ENCODE data around the gene METAP1D.

METAP1D gene

DNA sequence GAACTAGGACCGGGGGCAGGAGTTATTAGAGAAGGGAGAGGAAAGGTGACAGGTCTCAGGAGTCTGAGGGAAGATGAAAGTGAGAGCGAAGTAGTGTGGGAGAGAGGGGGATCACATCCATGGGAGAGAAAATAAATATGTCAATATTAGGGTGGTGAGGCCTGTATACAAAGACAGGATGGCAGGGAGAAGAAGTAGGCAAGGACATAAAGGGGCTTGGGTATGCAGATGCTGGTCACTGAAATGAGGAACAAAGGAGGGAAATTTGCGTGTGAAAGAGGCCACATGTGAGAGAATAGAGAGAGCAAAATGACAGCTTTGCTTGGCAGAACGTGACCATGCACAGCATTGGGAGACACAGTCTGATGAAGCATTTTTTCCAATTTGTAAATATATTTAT is 13.6 kb downstream of the METAP1D start:
- no peaks in the 10 kb centered on the region for H3K27me3 ChIP-seq (ENCODE audit: low read length)
- no peak overlapping the region for H3K27ac ChIP-seq (ENCODE audit: low read depth, low read length)
- no peaks in the 10 kb centered on the region for H3F3A ChIP-seq (ENCODE audit: insufficient read depth)
- no peak overlapping the region for H3K9ac ChIP-seq (ENCODE audit: low read length)
- no peaks in the 10 kb centered on the region for H3K9me2 ChIP-seq (replicated peaks; ENCODE audit: insufficient read depth, low read length)
- no peaks in the 10 kb centered on the region for H4K20me1 ChIP-seq (ENCODE audit: low read depth, low read length)
- TF ChIP-seq, protein P1, sequence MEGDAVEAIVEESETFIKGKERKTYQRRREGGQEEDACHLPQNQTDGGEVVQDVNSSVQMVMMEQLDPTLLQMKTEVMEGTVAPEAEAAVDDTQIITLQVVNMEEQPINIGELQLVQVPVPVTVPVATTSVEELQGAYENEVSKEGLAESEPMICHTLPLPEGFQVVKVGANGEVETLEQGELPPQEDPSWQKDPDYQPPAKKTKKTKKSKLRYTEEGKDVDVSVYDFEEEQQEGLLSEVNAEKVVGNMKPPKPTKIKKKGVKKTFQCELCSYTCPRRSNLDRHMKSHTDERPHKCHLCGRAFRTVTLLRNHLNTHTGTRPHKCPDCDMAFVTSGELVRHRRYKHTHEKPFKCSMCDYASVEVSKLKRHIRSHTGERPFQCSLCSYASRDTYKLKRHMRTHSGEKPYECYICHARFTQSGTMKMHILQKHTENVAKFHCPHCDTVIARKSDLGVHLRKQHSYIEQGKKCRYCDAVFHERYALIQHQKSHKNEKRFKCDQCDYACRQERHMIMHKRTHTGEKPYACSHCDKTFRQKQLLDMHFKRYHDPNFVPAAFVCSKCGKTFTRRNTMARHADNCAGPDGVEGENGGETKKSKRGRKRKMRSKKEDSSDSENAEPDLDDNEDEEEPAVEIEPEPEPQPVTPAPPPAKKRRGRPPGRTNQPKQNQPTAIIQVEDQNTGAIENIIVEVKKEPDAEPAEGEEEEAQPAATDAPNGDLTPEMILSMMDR (IDR thresholded peaks at IDR 0.05; ENCODE audit: insufficient read depth, low read length, poor library complexity, severe bottlenecking), result no peak
- no peak for TF ChIP-seq EZH2phosphoT487 (conservative IDR thresholded peaks at IDR 0.05; ENCODE audit: low read length)
- H3K79me2 ChIP-seq (ENCODE audit: insufficient read depth, low read length), result no peaks in the 10 kb centered on the region
- H3K4me3 ChIP-seq (ENCODE audit: insufficient read depth, low read length, poor library complexity, severe bottlenecking), result no peak overlapping the region
- H3K36me3 ChIP-seq (ENCODE audit: low read length), result no peaks in the 10 kb centered on the region
- no peak overlapping the region for H3K4me2 ChIP-seq (ENCODE audit: low read depth, low read length, poor library complexity, severe bottlenecking)
- no peak overlapping the region for H2AFZ ChIP-seq (ENCODE audit: low read depth, low read length, severe bottlenecking)
- no peaks in the 10 kb centered on the region for H3K9me3 ChIP-seq (ENCODE audit: insufficient read depth, low read length)

DNA sequence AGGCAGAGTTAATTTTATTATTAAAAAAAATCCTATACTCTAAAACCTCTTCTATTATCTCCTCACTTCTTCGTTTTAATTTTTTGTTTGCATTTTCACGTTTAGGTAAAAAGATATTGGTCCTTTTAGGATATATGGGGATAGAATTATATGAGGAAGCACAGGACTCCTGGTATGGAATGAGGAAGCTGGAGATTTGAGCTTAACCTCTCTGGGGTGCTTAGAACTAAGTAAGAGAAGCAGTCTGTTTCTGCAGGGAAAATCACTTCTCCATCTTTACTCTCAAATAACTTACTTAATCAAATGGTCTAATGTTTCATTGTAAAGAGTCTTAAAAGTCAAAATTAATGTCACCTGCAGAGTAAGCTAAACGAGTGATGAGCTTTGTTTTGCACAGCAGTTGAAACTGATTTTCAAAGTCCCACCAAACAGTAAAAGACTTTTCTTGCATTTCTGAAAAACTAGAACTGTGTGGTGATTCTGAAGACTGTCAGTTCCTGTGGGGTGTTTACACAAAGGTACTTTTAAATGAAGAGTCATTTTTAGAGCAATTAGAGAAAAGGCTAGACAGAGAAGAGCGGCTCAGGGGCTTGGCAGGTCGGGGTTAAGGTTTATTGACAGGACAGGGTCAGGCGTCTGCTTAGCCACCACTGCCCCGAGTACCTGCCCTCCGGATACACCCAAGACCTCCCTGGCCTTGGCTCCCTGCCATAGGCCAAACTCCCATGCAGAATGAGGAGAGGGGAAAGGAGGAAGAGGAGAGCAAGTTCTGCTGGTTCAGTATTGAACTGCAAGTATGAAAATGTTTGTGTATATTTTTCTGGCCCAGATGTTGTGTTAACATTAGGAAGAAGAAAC is 21.6 kb downstream of the METAP1D start:
- Histone ChIP-seq H3K27me3 (ENCODE audit: low read length) (no peaks in the 10 kb centered on the region), H3K4me2 (ENCODE audit: low read depth, low read length, poor library complexity, severe bottlenecking) (no peak overlapping the region), H3K9ac (ENCODE audit: low read length) (no peak overlapping the region), H3K79me2 (ENCODE audit: insufficient read depth, low read length) (no peaks in the 10 kb centered on the region), H3F3A (ENCODE audit: insufficient read depth) (no peaks in the 10 kb centered on the region), H3K4me3 (ENCODE audit: insufficient read depth, low read length, poor library complexity, severe bottlenecking) (no peak overlapping the region), H3K9me3 (ENCODE audit: insufficient read depth, low read length) (no peaks in the 10 kb centered on the region), H3K9me2 (replicated peaks; ENCODE audit: insufficient read depth, low read length) (no peaks in the 10 kb centered on the region), H2AFZ (ENCODE audit: low read depth, low read length, severe bottlenecking) (no peak overlapping the region), H4K20me1 (ENCODE audit: low read depth, low read length) (no peaks in the 10 kb centered on the region), H3K36me3 (ENCODE audit: low read length) (no peaks in the 10 kb centered on the region), H3K27ac (ENCODE audit: low read depth, low read length) (no peak overlapping the region)
- no peak for TF ChIP-seq EZH2phosphoT487 (conservative IDR thresholded peaks at IDR 0.05; ENCODE audit: low read length)

DNA sequence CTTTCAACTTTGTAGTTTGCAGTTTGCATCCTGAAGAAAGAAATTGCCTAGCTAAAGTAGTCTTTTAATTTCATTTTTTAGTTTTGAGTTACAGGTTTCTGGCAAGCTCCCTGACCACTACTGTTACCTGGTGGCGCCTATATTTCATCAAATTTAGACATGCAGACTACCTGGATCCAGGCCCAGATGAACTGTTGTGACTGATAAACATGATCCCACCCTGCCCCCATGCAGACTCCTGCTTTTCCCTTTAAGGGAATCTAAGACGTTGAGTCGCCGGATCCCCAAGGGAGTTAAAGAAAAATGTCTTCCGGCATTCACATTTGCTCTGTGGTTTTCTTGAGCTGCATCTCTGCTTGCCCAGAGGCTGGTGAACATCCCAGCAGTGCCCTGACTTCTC is 22.2 kb downstream of the METAP1D start:
- Histone ChIP-seq H3K4me2 (ENCODE audit: low read depth, low read length, poor library complexity, severe bottlenecking) (no peak overlapping the region), H3K79me2 (ENCODE audit: insufficient read depth, low read length) (no peaks in the 10 kb centered on the region), H3K27ac (ENCODE audit: low read depth, low read length) (no peak overlapping the region), H3K4me3 (ENCODE audit: insufficient read depth, low read length, poor library complexity, severe bottlenecking) (no peak overlapping the region), H3K36me3 (ENCODE audit: low read length) (no peaks in the 10 kb centered on the region), H3K9me3 (ENCODE audit: insufficient read depth, low read length) (no peaks in the 10 kb centered on the region), H3K9me2 (replicated peaks; ENCODE audit: insufficient read depth, low read length) (no peaks in the 10 kb centered on the region), H3K9ac (ENCODE audit: low read length) (no peak overlapping the region), H2AFZ (ENCODE audit: low read depth, low read length, severe bottlenecking) (no peak overlapping the region), H3F3A (ENCODE audit: insufficient read depth) (no peaks in the 10 kb centered on the region), H3K27me3 (ENCODE audit: low read length) (no peaks in the 10 kb centered on the region), H4K20me1 (ENCODE audit: low read depth, low read length) (no peaks in the 10 kb centered on the region)
- TF ChIP-seq, protein P1 (IDR thresholded peaks at IDR 0.05; ENCODE audit: insufficient read depth, low read length, poor library complexity, severe bottlenecking), result no peak
- no peak for TF ChIP-seq EZH2phosphoT487 (conservative IDR thresholded peaks at IDR 0.05; ENCODE audit: low read length)

DNA sequence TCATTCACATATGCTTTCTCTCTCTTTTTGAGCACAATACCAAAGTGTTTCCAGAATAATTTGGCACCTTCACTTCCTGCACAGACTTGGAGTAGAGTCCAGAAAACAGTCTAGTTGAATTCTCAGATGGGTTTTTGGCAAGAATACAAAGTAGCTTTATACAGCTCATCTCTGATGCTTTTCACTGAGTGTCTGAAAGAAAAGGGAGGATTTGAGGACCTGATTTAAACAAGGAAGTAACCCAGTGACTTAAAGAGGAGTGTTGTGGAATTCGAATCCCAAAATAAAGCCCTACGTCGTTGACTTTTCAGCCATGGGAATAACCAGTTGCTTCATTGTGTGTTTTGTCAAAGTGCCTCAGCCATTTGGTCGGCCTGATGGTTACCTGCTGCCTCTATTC is 31.8 kb downstream of the METAP1D start:
- H3K4me2 ChIP-seq (ENCODE audit: low read depth, low read length, poor library complexity, severe bottlenecking), result no peak overlapping the region
- H2AFZ ChIP-seq (ENCODE audit: low read depth, low read length, severe bottlenecking), result no peak overlapping the region
- H3K4me3 ChIP-seq (ENCODE audit: insufficient read depth, low read length, poor library complexity, severe bottlenecking), result no peak overlapping the region
- no peak overlapping the region for H3K9ac ChIP-seq (ENCODE audit: low read length)
- H3K79me2 ChIP-seq (ENCODE audit: insufficient read depth, low read length), result no peaks in the 10 kb centered on the region
- no peak overlapping the region for H3K27ac ChIP-seq (ENCODE audit: low read depth, low read length)
- no peaks in the 10 kb centered on the region for H3K36me3 ChIP-seq (ENCODE audit: low read length)
- H4K20me1 ChIP-seq (ENCODE audit: low read depth, low read length), result no peaks in the 10 kb centered on the region
- H3K27me3 ChIP-seq (ENCODE audit: low read length), result no peaks in the 10 kb centered on the region
- no peak for TF ChIP-seq EZH2phosphoT487 (conservative IDR thresholded peaks at IDR 0.05; ENCODE audit: low read length)
- TF ChIP-seq, protein P1 (IDR thresholded peaks at IDR 0.05; ENCODE audit: insufficient read depth, low read length, poor library complexity, severe bottlenecking), result no peak
- H3F3A ChIP-seq (ENCODE audit: insufficient read depth), result no peaks in the 10 kb centered on the region
- H3K9me3 ChIP-seq (ENCODE audit: insufficient read depth, low read length), result no peaks in the 10 kb centered on the region
- H3K9me2 ChIP-seq (replicated peaks; ENCODE audit: insufficient read depth, low read length), result no peaks in the 10 kb centered on the region
